Iris pigment epithelial cell (primary cell): Measurements from ENCODE around the gene IL24.
"Not testable (repeated sequence)": the region's sequence is repeated elsewhere in the genome, so short reads cannot be mapped to it uniquely, and the experiment has no call there.

Experiments used
- DNase-seq: peaks from one replicate; pipeline ENCODE4 v3.0.0-alpha.2; 2011; ENCODE audit warnings: low read depth

Gene IL24

GRCh38 chr1:206904423-206905142 lies 7.3 kb downstream of the IL24 start:
- DNase-seq: no peak

- peak; percentile 86 for DNase-seq
Measured at GRCh38 chr1:206905295-206906164, 8.3 kb downstream of the IL24 start.

GRCh38 chr1:206907304-206907991 lies 10.2 kb downstream of the IL24 start:
- DNase-seq: peak; percentile 25

GRCh38 chr1:206908038-206908437 lies 10.8 kb downstream of the IL24 start:
- no peak for DNase-seq

DNA sequence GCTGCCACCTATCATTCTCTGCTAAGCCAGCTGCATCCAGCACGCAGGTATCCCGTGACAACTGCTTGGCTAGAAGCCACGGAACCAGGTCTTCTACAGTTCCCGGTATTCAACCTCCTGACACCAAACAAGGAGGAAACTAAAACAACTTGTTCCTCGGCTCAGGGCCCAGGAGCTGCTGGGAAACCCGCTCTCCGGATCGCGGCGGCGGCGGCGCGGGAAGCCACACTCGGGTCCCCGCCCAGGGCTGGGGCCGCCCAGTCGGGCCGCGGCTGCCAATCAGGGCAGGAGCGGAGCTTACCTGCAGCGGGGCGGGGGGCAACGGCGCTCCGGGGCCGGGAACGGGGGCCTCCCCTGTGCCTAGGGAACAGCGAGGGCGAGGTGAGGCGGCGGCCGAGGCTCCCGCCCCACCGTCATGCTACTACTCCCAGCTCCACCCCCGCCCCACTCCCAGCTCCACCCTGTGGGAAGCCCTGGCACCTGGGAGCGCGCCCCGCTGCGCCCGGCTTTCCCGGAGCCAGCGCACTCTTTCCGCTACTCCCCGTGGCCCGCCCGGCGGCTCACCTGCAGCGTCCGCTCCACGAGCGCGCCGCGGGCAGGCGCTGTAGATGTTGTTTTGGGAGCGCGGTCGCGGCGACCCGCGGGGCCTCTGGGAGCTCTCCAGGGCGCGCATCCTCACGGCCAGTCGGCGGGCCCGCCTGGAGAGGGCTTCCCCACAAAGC lies 12.1 kb downstream of the IL24 start:
- no peak for DNase-seq

DNA sequence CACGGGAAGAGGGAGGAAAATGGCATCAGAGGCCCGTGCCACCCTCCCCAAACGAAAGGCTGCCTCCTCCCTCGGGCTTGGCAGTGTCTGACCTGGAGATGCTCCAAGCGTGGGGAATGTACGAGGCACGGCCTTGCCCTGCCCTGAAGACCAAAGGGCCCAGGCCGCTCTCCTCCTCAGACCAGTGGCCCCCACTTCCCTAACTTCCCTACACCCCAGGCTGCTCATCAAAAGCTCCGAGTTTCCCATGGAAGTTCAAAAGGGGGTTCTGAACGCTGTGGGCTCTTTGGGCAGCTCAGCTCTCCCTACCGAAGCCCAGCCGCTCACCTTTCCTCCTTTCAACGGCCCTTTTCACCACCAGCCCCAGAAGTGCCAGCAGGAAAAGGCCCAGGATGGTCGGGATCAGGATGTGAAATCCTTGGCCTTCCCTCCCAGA lies 12.7 kb downstream of the IL24 start:
- DNase-seq: no peak

GRCh38 chr1:206911064-206911663 lies 13.9 kb downstream of the IL24 start:
- DNase-seq: peak; percentile 66

- peak; percentile 68 for DNase-seq
Measured at GRCh38 chr1:206912445-206913095, 15.3 kb downstream of the IL24 start.

GRCh38 chr1:206913766-206914537 lies 16.7 kb downstream of the IL24 start:
- no peak for DNase-seq

- no peak for DNase-seq
Measured at GRCh38 chr1:206915030-206915735, 17.9 kb downstream of the IL24 start.

DNA sequence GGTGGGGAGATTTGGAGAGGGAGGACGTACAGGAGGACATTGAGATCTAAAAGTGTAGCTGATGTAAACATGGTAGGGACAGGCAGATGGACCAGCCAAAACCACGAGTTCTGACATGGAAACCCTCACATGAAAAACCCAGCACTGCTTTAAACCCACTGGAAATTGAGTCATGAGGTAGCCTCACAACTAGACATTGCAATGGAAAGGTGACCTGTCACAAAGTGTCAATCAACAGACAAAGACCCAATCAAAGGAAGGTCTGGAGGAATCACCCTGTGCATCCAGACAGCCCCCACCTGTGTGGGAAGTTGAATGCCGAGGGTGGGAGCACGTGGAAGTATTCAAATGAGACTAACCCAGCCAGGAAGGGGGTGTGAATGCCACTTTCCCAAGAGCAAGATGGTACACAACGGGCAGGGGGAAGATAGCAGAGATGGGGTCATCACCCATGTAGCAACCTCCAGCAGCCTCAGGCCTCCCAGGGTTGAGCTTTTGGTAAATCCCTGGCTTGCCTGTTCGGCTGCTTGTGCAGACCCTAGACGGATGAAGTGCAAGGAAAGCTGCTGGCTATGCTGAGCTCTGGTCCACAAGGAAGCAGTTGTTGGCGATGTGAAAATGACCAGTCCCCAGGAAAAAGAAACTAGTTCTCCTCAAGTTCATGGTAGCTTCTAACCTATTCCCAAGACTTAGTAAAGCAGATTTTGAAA lies 18.9 kb downstream of the IL24 start:
- DNase-seq: no peak

GRCh38 chr1:206918076-206918475 lies 20.8 kb downstream of the IL24 start:
- no peak for DNase-seq

DNA sequence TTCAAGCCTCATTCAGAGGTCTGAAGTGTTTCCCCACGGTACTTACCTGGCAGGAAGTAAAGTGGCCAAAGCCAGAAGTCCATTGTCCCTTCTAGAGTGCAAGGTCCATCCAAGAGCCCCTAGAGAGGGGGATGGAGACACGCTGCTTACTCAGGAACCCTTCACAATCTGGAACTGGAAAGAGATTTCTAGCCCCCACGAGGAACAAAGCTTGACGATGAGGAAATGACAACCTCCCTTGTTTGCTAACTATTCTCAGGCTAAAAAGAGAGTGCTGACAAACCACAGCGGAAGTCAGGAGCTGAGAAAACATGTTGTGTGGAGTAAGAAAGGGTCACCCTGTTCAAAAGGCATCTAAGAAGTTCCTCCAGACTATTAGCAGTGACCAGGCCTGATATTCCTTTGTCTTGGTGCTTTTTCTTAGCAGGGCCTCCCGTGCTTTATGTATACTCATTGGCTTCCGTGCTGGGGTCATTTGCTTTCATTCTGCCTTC lies 24.6 kb downstream of the IL24 start, which contains the start of gene FCMR:
Gene FCMR, minus strand, starts transcription at position 170 of the 494 bp plus-strand sequence. Its CDS starts 87 bp downstream, at position 83.
- no peak for DNase-seq

DNA sequence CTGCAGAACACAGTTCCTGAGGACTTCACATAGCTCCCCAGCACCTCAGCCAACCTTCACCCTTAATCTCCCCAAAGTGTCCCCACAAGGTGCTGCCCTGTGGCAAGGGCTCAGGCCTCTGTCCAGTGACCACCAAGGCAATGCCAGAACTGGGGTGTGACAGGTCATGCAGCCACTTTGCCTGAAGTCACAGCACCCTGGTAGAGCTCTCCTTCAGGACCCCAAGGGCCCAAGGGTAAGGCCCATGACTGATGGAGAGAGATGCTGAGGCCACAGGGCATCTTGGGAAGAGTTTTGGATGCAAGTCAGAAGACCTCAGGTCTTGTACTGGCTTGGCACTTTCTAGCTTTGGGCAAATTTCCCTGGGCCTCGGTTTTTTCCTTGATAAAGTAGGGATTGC lies 25.3 kb downstream of the IL24 start:
- DNase-seq: no peak

- DNase-seq: no peak
Measured at GRCh38 chr1:206923009-206923960, 26.0 kb downstream of the IL24 start.

GRCh38 chr1:206923961-206924557 lies 26.8 kb downstream of the IL24 start:
- DNase-seq: not testable (repeated sequence)

DNA sequence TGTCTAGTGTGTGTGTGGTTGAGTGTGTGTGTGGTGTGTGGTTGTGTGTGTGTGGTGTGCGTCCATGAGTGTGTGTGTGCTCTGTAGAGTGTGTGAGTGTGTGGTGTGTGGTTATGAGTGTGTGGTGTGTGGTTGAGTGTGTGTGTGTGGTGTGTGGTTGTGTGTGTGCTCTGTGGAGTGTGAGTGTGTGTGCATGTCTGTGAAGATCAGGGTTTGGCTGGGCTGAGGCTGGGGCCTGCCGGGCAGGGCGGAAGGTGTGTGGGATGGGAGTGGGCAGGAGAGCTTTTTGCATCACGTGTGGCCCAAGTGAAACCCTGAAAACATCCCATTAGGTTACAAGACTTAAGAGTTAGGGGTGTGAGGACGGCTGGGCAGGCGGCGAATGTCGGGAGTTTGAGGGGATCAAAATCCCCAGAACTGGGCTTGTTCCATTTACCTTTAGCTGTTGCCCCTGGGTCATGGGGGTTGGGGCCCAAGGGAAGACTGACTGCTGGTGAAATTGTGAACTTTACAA lies 27.4 kb downstream of the IL24 start:
- DNase-seq: no peak
